ENCODE data around the gene TRIM9.
A peak's percentile ranks its signal among the peaks of the same experiment; 100 is the strongest.

TRIM9 gene

GRCh38 chr14:51097287-51097686 lies 2.4 kb upstream of the TRIM9 start:
- Histone ChIP-seq H3K36me3 (no peaks in the 10 kb centered on the region), H3K9me3 (no peaks in the 10 kb centered on the region), H3K27ac (no peak overlapping the region), H3K4me3 (ENCODE audit: low read depth in 1 of 2, low read length in 1 of 2) (no peak overlapping the region), H3K4me1 (ENCODE audit: control insufficient read depth in 1 of 2, insufficient read depth in 1 of 2, low read depth in 1 of 2, low read length in 1 of 2) (peaks cover 26 to 30% of the 10 kb centered on the region in 2 experiments), H3K27me3 (peaks cover 81% of the 10 kb centered on the region)
- TF ChIP-seq, protein P1, sequence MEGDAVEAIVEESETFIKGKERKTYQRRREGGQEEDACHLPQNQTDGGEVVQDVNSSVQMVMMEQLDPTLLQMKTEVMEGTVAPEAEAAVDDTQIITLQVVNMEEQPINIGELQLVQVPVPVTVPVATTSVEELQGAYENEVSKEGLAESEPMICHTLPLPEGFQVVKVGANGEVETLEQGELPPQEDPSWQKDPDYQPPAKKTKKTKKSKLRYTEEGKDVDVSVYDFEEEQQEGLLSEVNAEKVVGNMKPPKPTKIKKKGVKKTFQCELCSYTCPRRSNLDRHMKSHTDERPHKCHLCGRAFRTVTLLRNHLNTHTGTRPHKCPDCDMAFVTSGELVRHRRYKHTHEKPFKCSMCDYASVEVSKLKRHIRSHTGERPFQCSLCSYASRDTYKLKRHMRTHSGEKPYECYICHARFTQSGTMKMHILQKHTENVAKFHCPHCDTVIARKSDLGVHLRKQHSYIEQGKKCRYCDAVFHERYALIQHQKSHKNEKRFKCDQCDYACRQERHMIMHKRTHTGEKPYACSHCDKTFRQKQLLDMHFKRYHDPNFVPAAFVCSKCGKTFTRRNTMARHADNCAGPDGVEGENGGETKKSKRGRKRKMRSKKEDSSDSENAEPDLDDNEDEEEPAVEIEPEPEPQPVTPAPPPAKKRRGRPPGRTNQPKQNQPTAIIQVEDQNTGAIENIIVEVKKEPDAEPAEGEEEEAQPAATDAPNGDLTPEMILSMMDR (IDR thresholded peaks at IDR 0.05) = no peak

DNA sequence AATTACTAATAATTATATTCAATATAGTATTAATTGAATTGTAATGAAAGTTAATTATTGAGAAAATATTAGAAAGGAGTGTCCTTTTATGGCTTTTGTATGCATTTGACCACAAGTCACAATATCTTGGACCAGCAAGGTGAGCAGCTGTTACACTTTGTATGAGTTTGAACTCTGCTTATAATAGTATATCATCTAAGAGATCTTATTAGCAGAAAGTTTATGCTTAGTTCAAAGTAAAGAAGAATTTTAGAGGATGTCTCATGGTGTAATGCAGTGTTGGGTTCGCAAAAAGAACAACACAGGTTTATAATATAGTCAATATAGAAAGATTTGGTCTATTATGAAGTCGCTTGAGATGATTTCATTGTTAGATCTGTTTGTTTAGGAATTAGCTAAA lies 2.0 kb upstream of the TRIM9 start:
- H3K4me3 ChIP-seq (ENCODE audit: low read depth in 1 of 2, low read length in 1 of 2) = no peak overlapping the region
- TF ChIP-seq, protein P1 (IDR thresholded peaks at IDR 0.05) = no peak
- H3K9me3 ChIP-seq = no peaks in the 10 kb centered on the region
- no peak overlapping the region for H3K27ac ChIP-seq
- no peaks in the 10 kb centered on the region for H3K36me3 ChIP-seq
- peaks cover 26 to 30% of the 10 kb centered on the region in 2 experiments for H3K4me1 ChIP-seq (ENCODE audit: control insufficient read depth in 1 of 2, insufficient read depth in 1 of 2, low read depth in 1 of 2, low read length in 1 of 2)
- peaks cover 81% of the 10 kb centered on the region for H3K27me3 ChIP-seq

DNA sequence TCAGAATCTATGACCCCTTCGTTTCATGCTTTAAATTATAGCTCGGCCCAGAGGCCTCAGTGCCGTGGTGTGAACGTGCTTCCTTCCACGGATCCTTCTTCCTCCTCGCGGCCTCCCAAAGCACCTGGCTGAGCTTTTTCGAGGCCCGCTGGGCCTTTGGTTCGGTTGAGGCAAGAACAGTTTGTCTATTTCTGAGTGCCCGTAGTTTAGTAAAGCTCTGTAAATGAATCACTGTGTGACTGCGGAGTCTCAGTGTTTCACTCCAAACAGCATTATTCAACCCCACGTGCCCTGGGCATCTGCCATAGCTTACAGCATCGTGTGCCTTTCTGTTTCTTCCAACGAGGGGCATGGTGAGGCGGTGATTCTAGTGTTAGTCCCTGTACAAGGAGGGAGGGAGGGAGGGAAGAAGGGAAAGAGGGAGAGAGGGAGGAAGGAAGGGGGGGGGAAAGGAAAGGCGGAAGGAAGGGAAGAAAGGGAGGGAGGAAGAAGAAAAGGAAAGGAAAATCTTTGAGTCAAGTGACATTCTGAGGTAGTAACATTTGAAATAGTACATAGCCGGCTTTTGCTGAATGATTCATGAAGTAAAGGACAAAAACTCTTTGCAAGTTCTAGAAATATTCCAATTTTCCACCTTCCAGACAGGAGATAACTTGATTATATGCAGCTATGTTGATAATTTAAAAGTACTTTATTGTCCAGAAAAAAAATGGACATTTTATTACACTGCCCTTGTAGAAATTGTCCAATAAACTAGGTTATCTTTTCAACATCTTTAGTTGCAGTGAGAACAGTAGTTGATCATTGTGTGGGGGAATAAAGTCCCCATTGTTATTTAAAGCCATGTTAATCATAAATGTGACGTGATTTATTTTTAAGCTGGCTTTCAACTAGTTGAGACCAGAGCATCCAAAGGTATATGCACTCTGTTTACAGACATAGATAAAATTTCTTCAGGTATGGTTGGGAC lies 1.2 kb upstream of the TRIM9 start:
- peaks cover 82% of the 10 kb centered on the region for H3K27me3 ChIP-seq
- H3K4me1 ChIP-seq (ENCODE audit: control insufficient read depth in 1 of 2, insufficient read depth in 1 of 2, low read depth in 1 of 2, low read length in 1 of 2) = peaks cover 26 to 30% of the 10 kb centered on the region in 2 experiments
- H3K27ac ChIP-seq = no peak overlapping the region
- TF ChIP-seq, protein P1 (IDR thresholded peaks at IDR 0.05) = no peak
- H3K4me3 ChIP-seq (ENCODE audit: low read depth in 1 of 2, low read length in 1 of 2) = peak overlapping the region; percentile 88 to 92
- no peaks in the 10 kb centered on the region for H3K9me3 ChIP-seq
- no peaks in the 10 kb centered on the region for H3K36me3 ChIP-seq

DNA sequence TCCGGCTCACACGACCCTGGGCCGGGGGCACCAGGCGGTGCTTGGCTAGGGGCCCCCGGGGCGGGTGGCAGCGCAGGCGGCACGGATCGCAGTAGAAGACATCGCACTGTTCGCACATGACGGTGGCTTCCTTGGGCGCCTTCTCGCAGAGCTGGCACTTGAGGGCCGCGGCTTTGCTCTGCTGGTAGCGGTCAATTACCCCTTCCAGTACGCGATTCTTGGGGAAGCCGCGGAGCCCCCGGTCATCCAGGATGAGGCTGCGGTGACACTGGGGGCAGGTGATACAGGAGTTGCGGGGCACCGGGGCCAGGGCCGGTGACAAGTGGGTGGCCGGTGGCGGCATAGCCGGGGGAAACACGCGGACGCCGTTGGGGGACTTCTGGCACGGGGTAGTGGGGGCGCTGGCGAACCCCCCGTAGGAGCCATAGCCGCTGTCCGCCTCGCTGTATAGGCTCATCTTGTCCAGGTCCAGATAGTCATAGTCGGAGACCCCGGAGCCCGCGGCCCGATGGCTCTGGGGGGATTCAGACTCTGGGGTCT lies 553 bp downstream of the TRIM9 start:
- no peaks in the 10 kb centered on the region for H3K9me3 ChIP-seq
- TF ChIP-seq, protein P1 (IDR thresholded peaks at IDR 0.05) = no peak
- H3K36me3 ChIP-seq = no peaks in the 10 kb centered on the region
- H3K27me3 ChIP-seq = peaks cover 76% of the 10 kb centered on the region
- peak overlapping the region; percentile 88 to 92 for H3K4me3 ChIP-seq (ENCODE audit: low read depth in 1 of 2, low read length in 1 of 2)
- H3K27ac ChIP-seq = no peak overlapping the region
- H3K4me1 ChIP-seq (ENCODE audit: control insufficient read depth in 1 of 2, insufficient read depth in 1 of 2, low read depth in 1 of 2, low read length in 1 of 2) = peaks cover 26 to 30% of the 10 kb centered on the region in 2 experiments

DNA sequence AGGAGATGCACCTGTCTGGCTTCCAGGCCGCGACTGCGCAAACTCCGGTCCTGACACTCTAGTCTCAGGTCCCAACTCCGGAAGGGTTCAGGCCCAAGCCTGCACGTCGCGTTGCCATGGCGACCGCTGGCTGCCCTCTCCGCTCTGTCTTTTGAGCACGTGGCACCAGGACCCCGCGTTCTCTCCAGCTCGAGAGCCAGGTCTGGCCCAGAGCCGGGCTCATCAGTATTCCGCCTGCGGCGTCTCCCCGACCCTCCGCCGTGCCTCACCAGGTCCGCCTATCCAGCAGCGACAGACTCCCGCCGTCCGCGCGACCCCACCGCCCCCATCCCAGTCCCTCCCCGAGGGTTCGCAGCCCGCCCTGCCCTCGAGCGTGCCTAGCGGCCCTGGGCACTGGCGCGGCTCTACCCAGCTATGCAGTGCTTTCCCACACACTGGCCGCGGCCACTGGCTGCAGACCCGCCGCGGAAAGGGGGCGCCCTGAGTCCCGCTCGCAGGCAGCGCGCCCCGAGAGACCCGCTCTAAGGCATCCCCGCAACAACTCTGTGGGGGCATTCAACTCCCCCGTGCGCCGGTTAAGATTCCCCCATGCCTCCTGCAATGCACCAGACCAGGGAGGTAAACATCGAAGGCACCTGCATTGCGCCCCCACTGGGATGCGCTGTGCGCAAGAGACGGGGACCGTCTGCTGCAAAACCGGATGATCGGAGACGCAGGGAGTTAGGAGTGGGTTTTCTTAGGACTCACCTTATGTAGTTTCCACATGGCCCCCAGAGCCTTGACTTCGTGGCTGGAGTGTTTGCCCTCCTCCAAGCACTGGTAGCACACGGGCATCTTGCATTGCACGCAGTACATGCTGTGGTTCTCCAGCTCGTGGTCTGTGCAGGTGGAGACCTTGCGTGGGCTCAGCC lies 1.3 kb downstream of the TRIM9 start:
- peaks cover 76% of the 10 kb centered on the region for H3K27me3 ChIP-seq
- H3K4me1 ChIP-seq (ENCODE audit: control insufficient read depth in 1 of 2, insufficient read depth in 1 of 2, low read depth in 1 of 2, low read length in 1 of 2) = peaks cover 26 to 30% of the 10 kb centered on the region in 2 experiments

More for the DNA sequence above, 1.3 kb downstream of the TRIM9 start:
- peak overlapping the region; percentile 88 to 92 for H3K4me3 ChIP-seq (ENCODE audit: low read depth in 1 of 2, low read length in 1 of 2)
- H3K36me3 ChIP-seq = no peaks in the 10 kb centered on the region
- TF ChIP-seq, protein P1 (IDR thresholded peaks at IDR 0.05) = peak; percentile 18
- no peaks in the 10 kb centered on the region for H3K9me3 ChIP-seq
- no peak overlapping the region for H3K27ac ChIP-seq

Measured in neutrophil (primary cell).